Glutamatergic neuron (in vitro differentiated cells): ENCODE data around the gene ZNFX1. TPM values are rescaled to one million over a fixed set of nuclear protein-coding genes. Genes with fewer than 3 reads are reported as not detected.

ENCODE experiments used
- DNase-seq: peaks from one replicate; pipeline ENCODE4 v3.0.0; 2022
- H3K27ac Mint-ChIP-seq: one replicate; pipeline ENCODE4 v1.8.0; 2020; ENCODE audit warnings: mild to moderate bottlenecking, mixed read lengths, inconsistent platforms; ENCODE audit not compliant: unreplicated experiment
- H3K27me3 Mint-ChIP-seq: one replicate; pipeline ENCODE4 v1.8.0; 2020; ENCODE audit warnings: mild to moderate bottlenecking, moderate library complexity, mixed read lengths, inconsistent platforms; ENCODE audit not compliant: unreplicated experiment
- H3K36me3 Mint-ChIP-seq: one replicate; pipeline ENCODE4 v1.8.0; 2020; ENCODE audit warnings: mild to moderate bottlenecking, mixed read lengths, inconsistent platforms; ENCODE audit not compliant: unreplicated experiment
- H3K4me1 Mint-ChIP-seq: one replicate; pipeline ENCODE4 v1.8.0; 2020; ENCODE audit warnings: mild to moderate bottlenecking, low read depth, mixed read lengths, inconsistent platforms; ENCODE audit not compliant: unreplicated experiment
- H3K4me3 Mint-ChIP-seq: one replicate; pipeline ENCODE4 v1.8.0; 2020; ENCODE audit warnings: mild to moderate bottlenecking, mixed read lengths, inconsistent platforms; ENCODE audit not compliant: unreplicated experiment
- H3K9me3 Mint-ChIP-seq: one replicate; pipeline ENCODE4 v1.8.0; 2020; ENCODE audit warnings: mild to moderate bottlenecking, moderate library complexity, mixed read lengths, inconsistent platforms; ENCODE audit not compliant: unreplicated experiment
- total RNA-seq: library from RNA; stranded (reverse); fragmentation: NEBNext Ultra II Directional; extraction: Animal tissue kit (Norgen Biotek cat#: 25700); gene quantifications from one replicate; pipeline ENCODE4 v1.2.1, GENCODE V29; 2021; ENCODE audit not compliant: unreplicated experiment
- TF ChIP-seq, protein P1 (sequence below): fragments of 200-600 bp; sonication (generic); IDR thresholded peaks from one replicate; pipeline ENCODE4 v1.5.0; 2021; ENCODE audit not compliant: partially characterized antibody, unreplicated experiment

The ZNFX1 gene
- total RNA-seq, 1 donor from 2014 or later = 11.8 TPM

DNA sequence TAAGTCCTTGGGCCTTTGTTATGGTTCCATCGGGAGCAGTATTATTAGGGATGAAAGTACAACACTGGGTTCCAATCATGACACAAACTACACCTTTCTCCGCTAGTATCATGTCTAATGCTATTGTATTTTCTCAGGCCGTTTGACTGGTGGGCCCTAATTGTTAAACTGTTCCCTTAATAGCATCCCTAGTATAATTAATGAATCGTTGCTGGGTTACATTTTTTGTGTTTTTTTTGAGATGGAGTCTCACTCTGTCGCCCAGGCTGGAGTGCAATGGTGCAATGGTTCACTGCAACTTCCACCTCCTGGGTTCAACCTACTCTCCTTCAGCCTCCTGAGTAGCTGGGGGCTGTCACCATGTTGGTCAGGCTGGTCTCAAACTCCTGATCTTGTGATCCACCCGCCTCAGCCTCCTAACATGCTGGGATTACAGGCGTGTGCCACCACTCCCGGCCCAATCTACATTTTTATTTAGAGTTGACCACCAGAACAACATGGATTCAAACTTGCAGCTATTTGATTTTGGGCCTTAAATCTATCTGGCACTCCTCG is 4.1 kb upstream of the ZNFX1 start:
- Mint-ChIP-seq H3K9me3 (peaks cover 46% of the 10 kb centered on the region), H3K4me3 (peak overlapping the region; percentile 99), H3K36me3 (peaks cover 71% of the 10 kb centered on the region), H3K27ac (peak overlapping the region; percentile 17), H3K4me1 (peaks cover 37% of the 10 kb centered on the region), H3K27me3 (peaks cover 19% of the 10 kb centered on the region)
- TF ChIP-seq, protein P1, sequence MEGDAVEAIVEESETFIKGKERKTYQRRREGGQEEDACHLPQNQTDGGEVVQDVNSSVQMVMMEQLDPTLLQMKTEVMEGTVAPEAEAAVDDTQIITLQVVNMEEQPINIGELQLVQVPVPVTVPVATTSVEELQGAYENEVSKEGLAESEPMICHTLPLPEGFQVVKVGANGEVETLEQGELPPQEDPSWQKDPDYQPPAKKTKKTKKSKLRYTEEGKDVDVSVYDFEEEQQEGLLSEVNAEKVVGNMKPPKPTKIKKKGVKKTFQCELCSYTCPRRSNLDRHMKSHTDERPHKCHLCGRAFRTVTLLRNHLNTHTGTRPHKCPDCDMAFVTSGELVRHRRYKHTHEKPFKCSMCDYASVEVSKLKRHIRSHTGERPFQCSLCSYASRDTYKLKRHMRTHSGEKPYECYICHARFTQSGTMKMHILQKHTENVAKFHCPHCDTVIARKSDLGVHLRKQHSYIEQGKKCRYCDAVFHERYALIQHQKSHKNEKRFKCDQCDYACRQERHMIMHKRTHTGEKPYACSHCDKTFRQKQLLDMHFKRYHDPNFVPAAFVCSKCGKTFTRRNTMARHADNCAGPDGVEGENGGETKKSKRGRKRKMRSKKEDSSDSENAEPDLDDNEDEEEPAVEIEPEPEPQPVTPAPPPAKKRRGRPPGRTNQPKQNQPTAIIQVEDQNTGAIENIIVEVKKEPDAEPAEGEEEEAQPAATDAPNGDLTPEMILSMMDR = no peak
- DNase-seq = no peak

DNA sequence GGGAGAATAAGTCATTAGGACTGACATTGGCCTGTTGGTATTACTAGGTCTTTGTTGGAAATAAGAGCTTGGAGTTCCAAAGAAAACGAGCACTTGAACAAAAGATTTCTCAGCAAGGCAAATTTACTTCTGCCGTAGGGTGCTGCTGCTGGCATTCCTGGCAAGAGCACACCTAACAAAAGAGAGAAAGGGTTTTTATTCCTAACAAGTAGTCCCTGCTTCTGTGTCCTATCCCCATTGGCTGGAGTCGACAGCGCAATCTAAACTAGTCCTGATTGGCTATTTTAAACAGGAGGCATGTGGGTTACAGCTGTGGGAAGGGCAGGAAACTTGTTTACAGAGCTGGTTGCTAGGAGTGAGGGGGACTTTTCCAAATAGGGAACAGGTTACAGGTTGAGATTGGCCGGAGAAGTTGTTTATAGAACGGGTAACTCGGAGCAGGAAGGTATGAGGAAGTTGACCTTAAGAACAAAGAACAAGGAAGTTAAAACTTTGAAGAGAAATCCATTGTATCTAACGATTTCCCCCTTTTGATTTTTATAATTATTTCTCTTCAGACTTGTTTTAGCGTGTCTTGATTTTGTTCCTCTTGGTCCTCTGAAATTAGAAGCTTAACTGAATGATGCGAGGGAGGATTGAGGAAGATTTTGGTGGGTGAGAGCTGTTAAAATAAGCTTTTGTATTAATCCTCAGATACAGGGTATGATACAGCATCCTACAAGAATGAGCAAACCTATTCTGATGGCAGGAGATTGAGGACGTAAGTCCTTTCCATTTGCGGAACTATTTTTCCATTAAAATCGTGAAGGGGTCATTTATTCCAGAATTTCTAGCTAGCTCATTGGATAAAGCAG is 3.4 kb upstream of the ZNFX1 start:
- DNase-seq = no peak
- H3K4me1 Mint-ChIP-seq = peaks cover 44% of the 10 kb centered on the region
- H3K36me3 Mint-ChIP-seq = peaks cover 63% of the 10 kb centered on the region
- peaks cover 22% of the 10 kb centered on the region for H3K27me3 Mint-ChIP-seq
- H3K4me3 Mint-ChIP-seq = peak overlapping the region; percentile 99
- TF ChIP-seq, protein P1 = no peak
- H3K9me3 Mint-ChIP-seq = peaks cover 43% of the 10 kb centered on the region
- H3K27ac Mint-ChIP-seq = peak overlapping the region; percentile 52

DNA sequence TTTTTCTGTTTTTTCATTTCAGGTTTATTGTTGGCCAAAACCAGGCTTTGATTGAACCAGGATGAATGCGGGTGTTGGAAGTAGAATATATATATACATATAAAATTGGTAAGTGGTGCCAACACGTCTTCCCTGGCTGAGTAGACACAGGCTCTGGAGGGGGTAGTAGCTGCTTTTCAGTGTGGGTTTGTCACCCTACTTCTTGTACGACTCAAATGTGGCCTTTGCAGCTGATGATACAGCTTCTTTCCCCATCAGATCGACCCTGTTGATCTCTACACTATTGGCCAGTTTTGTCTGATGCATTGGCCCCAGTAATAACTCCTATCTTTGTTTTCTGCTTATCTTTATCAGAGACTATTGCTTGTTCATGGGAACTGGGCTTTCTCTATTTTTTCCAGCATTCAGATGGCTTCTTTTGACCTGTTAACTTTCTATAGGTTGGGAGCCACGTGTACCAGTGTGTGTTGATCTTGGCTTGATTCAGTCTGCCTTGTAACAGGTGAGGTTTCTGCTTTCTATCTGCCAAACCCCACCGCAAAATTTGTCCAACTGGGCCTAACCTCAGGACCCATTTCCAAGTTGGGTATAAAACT is 2.7 kb upstream of the ZNFX1 start:
- no peak for DNase-seq
- peaks cover 18% of the 10 kb centered on the region for H3K27me3 Mint-ChIP-seq

DNA sequence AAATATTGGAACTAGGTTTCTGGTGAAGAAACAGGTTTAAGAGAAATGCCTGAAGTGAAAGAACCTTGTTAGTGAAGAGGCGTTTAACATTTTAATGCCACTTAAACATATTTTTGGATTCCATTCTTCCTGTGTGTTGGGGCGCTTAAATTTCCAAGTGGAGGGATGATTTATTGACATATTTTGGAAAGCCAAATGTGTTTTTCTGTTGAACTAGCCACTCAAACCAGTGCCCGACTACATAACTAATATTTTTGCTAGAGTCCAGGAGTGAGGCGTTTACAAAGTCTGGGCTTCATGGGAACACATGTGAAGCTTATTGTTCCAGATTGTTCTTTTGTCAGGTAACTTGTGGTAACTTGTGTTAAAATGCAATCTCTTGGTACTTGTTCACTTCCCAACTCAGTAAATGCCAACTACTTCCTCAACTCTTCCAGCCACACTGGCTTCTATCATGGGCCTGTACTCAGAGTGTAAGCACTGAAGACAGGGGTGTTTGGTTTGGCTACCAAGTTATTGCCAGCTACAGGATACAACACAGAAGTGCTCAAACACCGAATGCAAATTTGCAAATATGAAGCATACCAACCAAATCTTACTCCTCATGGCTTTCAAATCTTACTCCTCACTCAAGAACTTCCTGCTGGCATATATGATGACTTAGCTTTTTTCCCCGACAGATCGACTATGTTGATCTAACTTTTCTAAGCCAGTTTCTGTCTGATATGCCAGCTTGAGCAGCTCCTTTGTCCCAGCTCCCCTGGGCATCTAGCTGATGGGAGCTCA is 2.0 kb upstream of the ZNFX1 start:
- H3K27ac Mint-ChIP-seq = peak overlapping the region; percentile 96
- peak overlapping the region; percentile 99 for H3K4me3 Mint-ChIP-seq
- H3K4me1 Mint-ChIP-seq = peaks cover 43% of the 10 kb centered on the region
- TF ChIP-seq, protein P1 = no peak
- no peak for DNase-seq
- peaks cover 49% of the 10 kb centered on the region for H3K36me3 Mint-ChIP-seq
- H3K9me3 Mint-ChIP-seq = peaks cover 38% of the 10 kb centered on the region
- H3K27me3 Mint-ChIP-seq = peaks cover 18% of the 10 kb centered on the region

More for the DNA sequence above, 2.7 kb upstream of the ZNFX1 start:
- Mint-ChIP-seq H3K4me3 (peak overlapping the region; percentile 99), H3K9me3 (peaks cover 38% of the 10 kb centered on the region), H3K27ac (peak overlapping the region; percentile 52), H3K36me3 (peaks cover 56% of the 10 kb centered on the region), H3K4me1 (peaks cover 44% of the 10 kb centered on the region)
- TF ChIP-seq, protein P1 = no peak
